GM21737 (cell line): ENCODE measurements around the gene UGT1A10.
"Not testable (repeated sequence)": the region's sequence is repeated elsewhere in the genome, so short reads cannot be mapped to it uniquely, and the experiment has no call there.

Source experiments
- ATAC-seq: cut with Tn5 transposase; IDR thresholded peaks from one replicate; pipeline ENCODE4 v1.9.1; 2021; ENCODE audit warnings: mild to moderate bottlenecking, moderate library complexity; ENCODE audit not compliant: unreplicated experiment

The UGT1A10 gene

DNA sequence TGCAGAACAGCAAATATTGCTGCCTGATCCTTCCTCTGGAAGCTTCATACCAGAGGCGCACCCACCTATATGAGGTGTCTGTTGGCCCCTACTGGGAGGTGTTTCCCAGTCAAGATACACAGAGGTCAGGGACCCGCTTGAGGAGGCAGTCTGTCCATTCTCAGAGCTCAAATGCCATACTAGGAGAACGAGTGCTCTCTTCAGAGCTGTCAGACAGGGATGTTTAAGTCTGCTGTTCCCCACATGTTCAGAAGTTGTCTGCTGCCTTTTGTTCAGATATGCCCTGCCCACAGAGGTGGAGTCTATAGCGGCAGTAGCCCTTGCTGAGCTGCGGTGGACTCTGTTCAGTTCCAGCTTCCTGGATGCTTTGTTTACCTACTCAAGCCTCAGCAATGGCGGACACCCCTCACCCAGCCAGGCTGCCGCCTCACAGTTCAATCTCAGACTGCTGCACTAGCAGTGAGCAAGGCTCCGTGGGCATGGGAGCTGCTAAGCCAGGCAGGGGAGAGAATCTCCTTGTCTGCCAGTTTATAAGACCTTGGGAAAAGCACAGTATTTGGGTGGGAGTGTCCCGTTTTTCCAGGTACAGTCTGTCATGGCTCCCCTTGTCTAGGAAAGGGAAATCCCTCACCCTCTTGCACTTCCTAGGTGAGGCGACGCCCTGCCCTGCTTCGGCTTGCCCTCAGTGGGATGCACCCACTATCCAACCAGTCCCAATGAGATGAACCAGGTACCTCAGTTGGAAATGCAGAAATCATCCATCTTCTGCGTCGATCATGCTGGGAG, 100.8 kb downstream of the UGT1A10 start:
- ATAC-seq = not testable (repeated sequence)

DNA sequence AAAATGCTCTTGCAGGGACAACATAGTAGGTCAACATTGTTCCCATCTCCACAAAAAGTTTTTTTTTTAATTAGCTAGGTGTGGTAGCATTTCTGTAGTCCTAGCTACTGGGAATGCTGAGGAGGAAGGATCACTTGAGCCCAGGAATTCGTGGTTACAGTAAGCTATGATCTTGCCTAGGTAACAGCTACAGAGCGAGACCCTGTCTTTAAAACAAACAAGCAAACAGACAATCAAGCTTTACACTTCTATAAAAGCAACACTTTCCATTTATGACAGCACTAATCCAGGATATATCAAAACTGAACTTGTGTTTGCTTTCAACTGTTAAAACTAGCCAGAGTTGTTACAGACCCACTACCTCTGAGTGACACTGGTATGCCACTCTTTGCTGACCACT, 104.6 kb downstream of the UGT1A10 start:
- ATAC-seq = no peak

DNA sequence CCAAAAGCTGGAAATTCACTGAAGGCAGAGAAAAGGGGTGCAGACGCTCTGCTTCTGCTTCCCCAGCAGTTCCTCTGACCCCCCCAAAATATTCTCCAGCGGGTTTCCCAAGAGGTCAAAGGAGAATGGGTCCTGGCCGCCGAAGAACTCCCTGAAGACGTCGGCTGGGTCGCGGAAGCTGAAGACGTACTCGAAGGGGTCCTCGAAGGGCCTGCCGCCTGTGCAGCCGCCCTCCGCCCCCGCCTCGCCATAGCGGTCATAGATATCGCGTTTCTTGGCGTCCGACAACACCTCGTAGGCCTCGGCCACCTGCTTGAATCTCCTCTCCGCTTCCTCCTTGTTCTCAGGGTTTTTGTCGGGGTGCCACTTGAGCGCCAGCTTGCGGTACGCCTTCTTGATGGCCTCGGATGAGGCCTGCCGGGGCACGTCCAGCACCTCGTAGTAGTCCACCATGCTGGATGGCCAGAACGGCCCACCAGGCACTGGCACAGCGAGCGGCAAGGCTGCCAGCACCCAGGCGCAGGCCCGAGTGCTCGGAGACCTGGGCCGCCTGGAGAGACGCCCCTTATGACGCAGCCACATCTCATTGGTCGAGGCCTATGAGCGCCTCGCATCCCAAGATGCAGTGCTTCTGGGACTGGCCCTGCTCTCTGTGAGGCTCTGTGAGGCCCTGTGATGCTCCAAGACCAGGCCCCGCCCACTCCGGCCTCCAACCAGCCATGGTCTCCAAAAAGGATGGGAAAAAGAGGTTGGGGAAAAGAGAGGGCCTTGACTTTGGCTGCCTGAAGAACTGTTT, 107.4 kb downstream of the UGT1A10 start:
- ATAC-seq = no peak

DNA sequence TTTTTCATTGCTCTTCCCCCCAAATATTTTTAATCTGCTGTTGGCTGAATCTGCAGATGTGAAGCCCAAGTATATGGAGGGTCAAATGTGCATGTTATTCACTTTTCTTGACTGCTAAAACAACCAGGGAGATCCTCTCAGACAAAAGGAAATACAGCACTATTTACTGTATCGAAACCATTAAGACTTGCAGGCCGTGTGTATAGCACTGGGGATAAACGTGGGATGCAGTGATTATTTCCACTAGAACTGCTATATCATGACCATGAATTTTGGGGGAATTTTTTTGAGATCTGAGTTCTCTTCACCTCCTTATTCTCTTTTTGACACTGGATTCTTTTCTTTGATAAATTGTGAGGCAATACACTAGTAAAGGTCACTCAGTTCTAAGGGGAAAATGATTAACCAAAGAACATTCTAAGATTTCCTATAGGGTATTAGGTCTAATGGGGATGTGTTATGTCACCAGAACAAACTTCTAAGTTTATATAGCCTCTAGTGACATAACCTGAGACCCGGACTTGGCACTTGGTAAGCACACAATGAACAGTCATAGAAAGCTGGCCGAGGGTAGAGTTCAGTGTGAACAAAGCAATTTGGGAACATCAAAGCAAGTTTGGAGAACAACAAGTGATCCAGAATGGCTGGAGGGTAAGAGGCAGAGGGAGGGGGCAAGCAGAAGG, 109.0 kb downstream of the UGT1A10 start:
- no peak for ATAC-seq

DNA sequence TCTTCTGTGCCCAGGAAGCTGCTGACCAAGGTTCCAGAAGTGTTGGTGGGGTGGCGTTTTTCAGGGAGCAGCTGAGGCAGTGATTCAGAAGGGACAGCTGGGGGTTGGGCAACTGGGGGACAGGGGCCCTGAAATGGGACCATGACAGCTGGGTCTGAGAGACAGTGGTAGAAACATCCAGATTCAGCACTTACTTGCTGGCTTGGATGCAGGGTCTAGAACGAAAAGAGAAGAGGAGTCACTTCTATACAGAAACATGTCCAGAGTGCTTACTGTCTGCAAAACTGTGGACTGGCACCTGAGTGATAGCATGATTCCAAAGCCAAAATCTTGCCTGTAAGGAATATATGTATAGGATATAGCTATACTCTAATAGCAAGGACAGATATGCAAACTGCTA, 109.6 kb downstream of the UGT1A10 start:
- ATAC-seq = not testable (repeated sequence)

DNA sequence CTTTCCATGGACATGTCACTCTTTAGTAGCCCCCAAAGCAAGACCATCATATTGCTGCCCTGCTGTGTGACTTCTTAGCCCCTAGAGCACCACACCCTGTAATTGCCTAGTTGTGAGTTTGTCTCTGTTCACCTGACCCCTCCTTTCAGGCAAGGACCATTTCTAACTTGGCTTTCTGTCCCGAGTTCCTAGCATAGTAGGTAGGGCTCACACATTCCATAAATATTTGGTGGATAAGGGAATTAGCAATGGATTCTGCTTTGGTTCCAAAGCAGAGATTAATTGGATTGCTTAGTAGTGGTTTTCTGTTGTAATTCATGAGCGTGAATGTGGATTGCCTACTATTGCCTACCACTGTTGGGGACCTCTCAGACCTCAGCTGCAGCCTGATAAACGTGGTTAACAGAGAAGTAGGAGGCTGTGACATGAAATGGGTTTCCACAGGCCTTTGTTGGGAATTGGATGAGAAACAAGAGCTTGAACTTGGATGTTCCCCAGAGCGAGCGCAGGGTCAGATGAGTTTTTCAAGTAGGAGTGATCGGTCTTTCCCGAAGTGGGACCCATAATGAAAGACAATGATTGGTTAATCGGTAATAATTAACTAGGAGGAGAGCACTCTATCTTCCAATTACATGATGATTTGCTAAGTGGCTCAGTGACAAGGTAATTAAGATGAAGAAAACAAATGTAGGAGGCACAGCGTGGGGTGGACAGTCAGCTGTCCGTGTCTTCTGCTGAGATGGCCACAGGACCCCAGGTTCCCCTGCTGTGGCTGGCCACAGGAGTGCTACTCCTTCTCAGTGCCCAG, 110.4 kb downstream of the UGT1A10 start:
- ATAC-seq = no peak

DNA sequence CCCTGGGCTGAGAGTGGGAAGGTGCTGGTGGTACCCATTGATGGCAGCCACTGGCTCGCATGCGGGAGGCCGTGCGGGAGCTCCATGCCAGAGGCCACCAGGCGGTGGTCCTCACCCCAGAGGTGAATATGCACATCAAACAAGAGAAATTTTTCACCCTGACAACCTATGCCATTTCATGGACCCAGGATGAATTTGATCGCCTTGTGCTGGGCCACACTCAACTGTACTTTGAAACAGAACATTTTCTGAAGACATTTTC, 111.0 kb downstream of the UGT1A10 start:
- ATAC-seq = no peak

DNA sequence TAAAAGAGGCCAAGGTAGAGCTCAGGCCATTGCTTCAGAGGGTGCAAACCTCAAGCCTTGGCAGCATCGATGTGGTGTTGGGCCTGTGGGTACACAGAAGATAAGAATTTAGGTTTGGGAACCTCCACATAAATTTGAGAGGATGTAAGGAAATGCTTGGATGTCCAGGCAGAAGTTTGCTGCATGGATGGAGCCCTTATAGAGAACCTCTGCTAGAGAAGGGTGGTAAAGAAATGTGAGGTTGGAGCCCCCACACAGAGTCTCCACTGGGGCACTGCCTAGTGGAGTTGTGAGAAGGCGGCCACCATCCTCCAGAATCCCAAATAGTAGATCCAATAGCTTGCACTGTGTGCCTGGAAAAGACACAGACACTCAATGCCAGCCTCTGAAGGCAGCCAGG, 114.4 kb downstream of the UGT1A10 start:
- not testable (repeated sequence) for ATAC-seq

DNA sequence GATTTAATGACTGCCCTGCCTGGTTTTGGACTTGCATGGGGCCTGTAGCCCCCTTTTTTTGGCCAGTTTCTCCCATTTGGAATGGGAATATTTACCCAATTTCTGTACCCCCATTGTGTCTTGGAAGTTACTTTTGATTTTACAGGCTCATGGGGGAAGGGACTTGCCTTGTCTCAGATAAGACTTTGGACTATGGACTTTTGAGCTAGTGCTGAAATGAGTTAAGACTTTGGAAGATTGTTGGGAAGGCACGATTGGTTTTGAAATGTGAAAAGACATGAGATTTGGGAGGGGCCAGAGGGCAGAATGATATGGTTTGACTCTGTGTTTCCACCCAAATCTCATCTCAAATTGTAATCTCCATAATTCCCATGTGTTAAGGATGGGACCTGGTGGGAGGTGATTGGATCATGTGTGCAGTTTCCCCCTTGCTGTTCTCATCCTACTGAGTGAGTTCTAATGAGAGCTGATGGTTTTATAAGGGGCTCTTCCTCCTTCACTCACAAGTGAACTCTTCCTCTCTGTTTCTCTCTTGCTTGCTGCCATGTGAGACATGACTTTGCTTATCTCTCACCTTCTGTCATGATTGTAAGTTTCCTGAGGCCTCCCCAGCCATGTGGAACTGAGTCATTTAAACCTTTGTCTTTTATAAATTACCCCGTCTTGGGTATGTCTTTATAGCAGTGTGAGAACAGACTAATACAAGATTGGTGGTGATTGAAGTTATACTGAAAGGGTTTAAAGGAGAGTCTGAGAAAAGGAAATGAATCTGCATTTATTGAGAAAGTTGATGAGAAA, 115.2 kb downstream of the UGT1A10 start:
- not testable (repeated sequence) for ATAC-seq

DNA sequence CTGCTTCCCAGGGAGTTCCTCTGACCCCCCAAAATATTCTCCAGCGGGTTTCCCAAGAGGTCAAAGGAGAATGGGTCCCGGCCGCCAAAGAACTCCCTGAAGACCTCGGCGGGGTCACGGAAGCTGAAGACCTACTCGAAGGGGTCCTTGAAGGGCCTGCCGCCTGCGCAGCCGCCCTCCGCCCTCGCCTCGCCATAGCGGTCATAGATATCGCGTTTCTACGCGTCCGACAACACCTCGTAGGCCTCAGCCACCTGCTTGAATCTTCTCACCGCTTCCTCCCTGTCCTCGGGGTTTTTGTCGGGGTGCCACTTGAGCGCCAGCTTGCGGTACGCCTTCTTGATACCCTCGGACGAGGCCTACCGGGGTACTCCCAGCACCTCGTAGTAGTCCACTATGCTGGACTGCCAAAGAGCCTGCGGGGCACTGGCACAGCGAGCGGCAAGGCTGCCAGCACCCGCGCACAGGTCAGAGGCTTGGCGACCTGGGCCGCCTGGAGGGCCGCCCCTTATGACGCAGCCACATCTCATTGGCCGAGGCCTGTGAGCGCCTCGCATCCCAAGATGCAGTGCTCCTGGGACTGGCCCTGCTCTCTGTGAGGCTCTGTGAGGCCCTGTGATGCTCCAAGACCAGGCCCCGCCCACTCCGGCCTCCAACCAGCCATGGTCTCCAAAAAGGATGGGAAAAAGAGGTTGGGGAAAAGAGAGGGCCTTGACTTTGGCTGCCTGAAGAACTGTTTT, 118.8 kb downstream of the UGT1A10 start:
- no peak for ATAC-seq

DNA sequence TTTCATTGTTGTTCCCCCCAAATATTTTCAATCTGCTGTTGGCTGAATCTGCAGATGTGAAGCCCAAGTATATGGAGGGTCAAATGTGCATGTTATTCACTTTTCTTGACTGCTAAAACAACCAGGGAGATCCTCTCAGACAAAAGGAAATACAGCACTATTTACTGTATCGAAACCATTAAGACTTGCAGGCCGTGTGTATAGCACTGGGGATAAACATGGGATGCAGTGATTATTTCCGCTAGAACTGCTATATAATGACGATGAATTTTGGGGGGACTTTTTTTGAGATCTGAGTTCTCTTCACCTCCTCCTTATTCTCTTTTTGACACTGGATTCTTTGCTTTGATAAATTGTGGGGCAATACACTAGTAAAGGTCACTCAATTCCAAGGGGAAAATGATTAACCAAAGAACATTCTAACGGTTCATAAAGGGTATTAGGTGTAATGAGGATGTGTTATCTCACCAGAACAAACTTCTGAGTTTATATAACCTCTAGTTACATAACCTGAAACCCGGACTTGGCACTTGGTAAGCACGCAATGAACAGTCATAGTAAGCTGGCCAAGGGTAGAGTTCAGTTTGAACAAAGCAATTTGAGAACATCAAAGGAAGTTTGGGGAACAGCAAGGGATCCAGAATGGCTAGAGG, 120.3 kb downstream of the UGT1A10 start:
- ATAC-seq = no peak

DNA sequence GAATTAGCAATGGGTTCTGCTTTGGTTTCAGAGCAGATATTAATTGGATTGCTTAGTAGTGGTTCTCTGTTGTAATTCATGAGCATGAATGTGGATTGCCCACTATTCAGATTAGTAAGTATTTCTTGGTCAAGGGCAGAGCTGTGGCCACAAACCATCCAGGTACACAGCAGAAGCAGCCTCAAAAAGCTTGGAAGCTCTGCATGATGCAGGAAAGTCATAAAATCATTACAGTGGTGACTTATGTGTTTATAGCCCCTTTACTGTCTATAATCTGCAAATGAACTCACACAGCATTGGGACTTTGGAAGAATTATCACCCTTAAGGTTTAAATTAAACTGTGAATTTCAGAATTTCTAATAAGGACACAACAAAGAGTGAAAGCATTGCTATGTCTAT, 121.9 kb downstream of the UGT1A10 start:
- no peak for ATAC-seq

DNA sequence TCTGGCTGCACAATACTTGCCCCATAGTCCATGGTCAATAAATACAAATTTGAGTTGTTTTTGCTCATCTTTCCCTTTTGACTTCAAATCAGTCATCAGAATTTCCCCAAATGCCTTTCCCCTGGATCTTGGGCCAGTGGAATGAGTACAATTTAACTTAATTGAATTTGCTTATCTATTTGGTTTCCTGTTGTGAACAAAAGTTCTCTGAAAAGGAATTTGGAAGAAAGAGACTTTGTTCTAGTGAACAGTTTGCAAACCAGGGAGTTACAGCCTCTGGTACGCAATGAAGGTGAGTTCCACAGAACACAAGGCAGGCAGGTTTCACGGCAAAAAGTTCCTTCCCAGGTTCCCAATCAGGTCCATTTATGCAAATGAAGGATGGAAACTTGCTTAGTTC, 122.6 kb downstream of the UGT1A10 start:
- no peak for ATAC-seq

DNA sequence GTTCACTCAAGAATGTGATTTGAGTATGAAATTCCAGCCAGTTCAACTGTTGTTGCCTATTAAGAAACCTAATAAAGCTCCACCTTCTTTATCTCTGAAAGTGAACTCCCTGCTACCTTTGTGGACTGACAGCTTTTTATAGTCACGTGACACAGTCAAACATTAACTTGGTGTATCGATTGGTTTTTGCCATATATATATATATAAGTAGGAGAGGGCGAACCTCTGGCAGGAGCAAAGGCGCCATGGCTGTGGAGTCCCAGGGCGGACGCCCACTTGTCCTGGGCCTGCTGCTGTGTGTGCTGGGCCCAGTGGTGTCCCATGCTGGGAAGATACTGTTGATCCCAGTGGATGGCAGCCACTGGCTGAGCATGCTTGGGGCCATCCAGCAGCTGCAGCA, 123.8 kb downstream of the UGT1A10 start, which contains the start of gene UGT1A1:
UGT1A1 (plus strand) TSS at position 228 of the 400 bp plus-strand sequence; CDS start at position 246, 18 bp downstream.
- ATAC-seq = no peak

DNA sequence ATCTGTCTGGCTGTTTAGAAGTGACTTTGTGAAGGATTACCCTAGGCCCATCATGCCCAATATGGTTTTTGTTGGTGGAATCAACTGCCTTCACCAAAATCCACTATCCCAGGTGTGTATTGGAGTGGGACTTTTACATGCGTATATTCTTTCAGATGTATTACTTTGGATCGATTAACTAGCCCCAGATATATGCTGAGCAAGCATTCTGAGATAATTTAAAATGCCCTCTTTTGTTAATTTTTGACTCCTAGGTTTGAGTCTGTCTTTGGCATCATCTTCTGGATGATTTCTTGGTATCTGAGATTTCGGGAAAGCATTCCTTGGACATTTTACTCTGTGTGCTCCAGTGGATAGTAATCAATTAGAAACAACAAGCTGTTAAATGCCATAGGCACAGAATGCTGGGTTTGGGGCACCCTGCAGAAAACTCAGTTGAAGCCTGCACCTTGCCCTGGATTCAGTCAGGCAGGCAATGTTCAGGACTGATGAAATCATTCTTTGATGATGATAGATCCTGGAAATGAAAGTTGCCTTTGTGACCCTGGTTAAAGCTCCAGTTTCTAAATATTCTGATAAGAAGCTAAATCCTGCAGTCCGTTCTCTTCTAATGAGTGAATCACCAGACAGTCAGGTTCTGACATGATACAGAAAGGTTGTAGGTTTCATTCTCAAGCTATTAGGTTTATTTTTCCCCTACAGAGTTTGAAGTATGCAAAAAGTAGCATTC, 125.0 kb downstream of the UGT1A10 start:
- ATAC-seq = no peak

DNA sequence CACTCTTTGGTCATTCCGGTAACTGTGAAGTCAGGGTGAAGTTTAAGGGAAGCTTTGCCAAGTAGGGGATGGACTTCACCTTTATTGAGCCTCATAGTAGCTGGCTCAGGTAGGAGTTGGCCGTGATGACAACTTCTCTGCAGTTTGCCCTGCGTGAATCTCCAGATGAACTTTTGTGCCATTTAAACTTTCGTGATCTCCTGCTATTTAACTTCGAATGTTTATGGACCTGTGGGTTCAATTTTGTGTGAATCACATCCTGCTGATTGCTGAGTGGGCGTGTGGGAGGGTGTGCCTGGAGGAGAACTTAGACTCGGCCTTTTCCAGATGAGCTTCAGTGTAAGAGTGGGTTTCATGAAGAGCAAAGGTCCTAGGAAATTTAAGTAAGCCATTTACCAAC, 128.0 kb downstream of the UGT1A10 start:
- ATAC-seq = no peak

DNA sequence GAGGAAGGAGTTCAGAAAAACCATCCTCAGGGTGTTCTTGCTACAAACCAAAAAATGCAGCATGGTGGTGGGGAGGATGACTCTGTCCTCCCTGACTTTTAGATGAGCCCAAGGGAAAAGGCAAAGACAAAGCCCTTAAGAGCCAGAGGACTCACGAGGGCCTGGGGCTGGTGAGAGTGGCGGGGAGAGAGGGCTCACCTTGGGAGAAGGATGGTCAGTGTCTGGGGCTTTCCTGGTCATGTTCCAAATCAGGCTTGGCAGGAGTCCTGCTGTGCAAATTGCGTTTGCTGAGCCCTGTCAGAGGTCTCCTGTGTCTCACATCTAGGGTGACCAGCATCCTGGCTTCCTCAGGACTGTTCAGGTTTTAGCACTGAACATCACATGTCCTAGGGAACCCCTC, 128.5 kb downstream of the UGT1A10 start:
- ATAC-seq = no peak

DNA sequence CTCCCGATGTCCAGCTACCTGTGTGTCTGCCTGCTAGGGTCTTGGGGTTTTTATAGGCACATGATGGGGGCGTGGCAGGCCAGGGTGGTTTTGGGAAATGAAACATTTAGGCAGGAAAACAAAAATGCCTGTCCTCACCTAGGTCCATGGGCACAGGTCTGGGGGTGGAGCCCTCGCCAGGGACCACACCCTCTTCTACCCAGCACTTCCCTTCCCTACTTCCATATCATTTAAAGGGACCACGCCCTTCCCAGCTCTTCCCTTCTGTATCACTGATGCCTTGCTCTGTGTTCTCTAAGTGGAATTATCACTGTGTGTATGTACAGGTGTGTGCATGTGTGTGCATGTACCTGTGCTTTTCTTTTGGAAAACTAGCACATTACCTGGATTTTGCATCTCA, 130.2 kb downstream of the UGT1A10 start:
- ATAC-seq = no peak
